ENCODE results near the gene DMRT2. TPM values are rescaled to one million over a fixed set of nuclear protein-coding genes. Genes with fewer than 3 reads are reported as not detected.

The DMRT2 gene
- total and polyA plus RNA-seq, 4 donors: 0.03 TPM; not detected in 3

GRCh38 chr9:1098551-1098950 lies 48.4 kb downstream of the DMRT2 start:
- no peaks in the 10 kb centered on the region for H3K36me3 ChIP-seq (ENCODE audit: control insufficient read depth in 4 of 4, insufficient read depth in 3 of 4, low read depth in 1 of 4, low read length in 3 of 4)
- no peak for DNase-seq (ENCODE audit: low spot score)
- TF ChIP-seq NR2F2 (IDR thresholded peaks at IDR 0.05) (no peak), MAX (IDR thresholded peaks at IDR 0.05) (no peak), HNF4A (conservative IDR thresholded peaks at IDR 0.05) (no peak), REST (IDR thresholded peaks at IDR 0.05) (no peak), FOXA1 (IDR thresholded peaks at IDR 0.05) (no peak), CTCF (IDR thresholded peaks at IDR 0.05; ENCODE audit: low read depth, low read length, missing input control) (no peak), FOXA2 (IDR thresholded peaks at IDR 0.05) (no peak), EGR1 (IDR thresholded peaks at IDR 0.05; ENCODE audit: low read depth in 2 of 2) (no peak), RAD21 (IDR thresholded peaks at IDR 0.05) (no peak), TAF1 (conservative IDR thresholded peaks at IDR 0.05) (no peak), ZBTB33 (IDR thresholded peaks at IDR 0.05) (no peak), SP1 (IDR thresholded peaks at IDR 0.05) (no peak), HNF4G (IDR thresholded peaks at IDR 0.05) (no peak), JUND (IDR thresholded peaks at IDR 0.05) (no peak), GABPA (IDR thresholded peaks at IDR 0.05 in 1 of 2, conservative IDR thresholded peaks at IDR 0.05 in 1 of 2) (no peak)
- H3K9ac ChIP-seq (ENCODE audit: low read depth in 1 of 2, low read length in 2 of 2): no peak overlapping the region
- no peaks in the 10 kb centered on the region for H3K9me3 ChIP-seq (ENCODE audit: control insufficient read depth in 4 of 4, low read length in 3 of 4)
- H3K4me1 ChIP-seq (ENCODE audit: control insufficient read depth in 4 of 4, insufficient read depth in 4 of 4, low read length in 3 of 4): no peaks in the 10 kb centered on the region
- no peak overlapping the region for H3K27ac ChIP-seq (ENCODE audit: low read depth in 1 of 2, low read length in 2 of 2)
- H3K4me3 ChIP-seq (ENCODE audit: low read depth in 1 of 3, low read length in 3 of 3): no peak overlapping the region
- H3K27me3 ChIP-seq (ENCODE audit: control insufficient read depth in 4 of 4, insufficient read depth in 4 of 4, low read length in 3 of 4): no peaks in the 10 kb centered on the region

- Histone ChIP-seq H3K9me3 (ENCODE audit: control insufficient read depth in 4 of 4, low read length in 3 of 4) (no peaks in the 10 kb centered on the region), H3K27me3 (ENCODE audit: control insufficient read depth in 4 of 4, insufficient read depth in 4 of 4, low read length in 3 of 4) (no peaks in the 10 kb centered on the region), H3K4me1 (ENCODE audit: control insufficient read depth in 4 of 4, insufficient read depth in 4 of 4, low read length in 3 of 4) (no peaks in the 10 kb centered on the region), H3K27ac (ENCODE audit: low read depth in 1 of 2, low read length in 2 of 2) (no peak overlapping the region), H3K4me3 (ENCODE audit: low read depth in 1 of 3, low read length in 3 of 3) (no peak overlapping the region), H3K9ac (ENCODE audit: low read depth in 1 of 2, low read length in 2 of 2) (no peak overlapping the region), H3K36me3 (ENCODE audit: control insufficient read depth in 4 of 4, insufficient read depth in 3 of 4, low read depth in 1 of 4, low read length in 3 of 4) (no peaks in the 10 kb centered on the region)
- DNase-seq (ENCODE audit: low spot score): no peak
- no peak for TF ChIP-seq HNF4A (conservative IDR thresholded peaks at IDR 0.05)
- no peak for TF ChIP-seq JUND (IDR thresholded peaks at IDR 0.05)
- no peak for TF ChIP-seq SP1 (IDR thresholded peaks at IDR 0.05)
- no peak for TF ChIP-seq MAX (IDR thresholded peaks at IDR 0.05)
- no peak for TF ChIP-seq YY1 (IDR thresholded peaks at IDR 0.05)
- TF ChIP-seq CTCF (IDR thresholded peaks at IDR 0.05; ENCODE audit: low read depth, low read length, missing input control): no peak
- no peak for TF ChIP-seq FOXA1 (IDR thresholded peaks at IDR 0.05)
- no peak for TF ChIP-seq FOXA2 (IDR thresholded peaks at IDR 0.05)
- TF ChIP-seq ATF3 (IDR thresholded peaks at IDR 0.05): no peak
- no peak for TF ChIP-seq GABPA (IDR thresholded peaks at IDR 0.05 in 1 of 2, conservative IDR thresholded peaks at IDR 0.05 in 1 of 2)
- TF ChIP-seq TAF1 (conservative IDR thresholded peaks at IDR 0.05): no peak
- TF ChIP-seq NR2F2 (IDR thresholded peaks at IDR 0.05): no peak
- TF ChIP-seq RAD21 (IDR thresholded peaks at IDR 0.05): no peak
- no peak for TF ChIP-seq EGR1 (IDR thresholded peaks at IDR 0.05; ENCODE audit: low read depth in 2 of 2)
- WGBS: 72% methylated on average over 2 of the region's 2 CpGs
These were observed 50.0 kb downstream of the DMRT2 start for GRCh38 chr9:1100201-1100600.
